Hippocampal formation (tissue), 2 donors: Measurements from ENCODE around the gene RPS6KA2.

ENCODE experiments used
- DNase-seq, 2 donors: peaks; one replicate each; lab custom pipeline; 2025; lab: John Stamatoyannopoulos, UW

The RPS6KA2 gene

GRCh38 chr6:166573511-166574216 is 53.4 kb downstream of the RPS6KA2 start:
- DNase-seq, result no peak

- no peak for DNase-seq
Observed at GRCh38 chr6:166572370-166573261, 54.4 kb downstream of the RPS6KA2 start.

- no peak for DNase-seq
Observed at GRCh38 chr6:166570929-166571713, 55.9 kb downstream of the RPS6KA2 start.

- no peak for DNase-seq
Observed at GRCh38 chr6:166569206-166569605, 57.8 kb downstream of the RPS6KA2 start.

GRCh38 chr6:166567813-166568212 is 59.2 kb downstream of the RPS6KA2 start:
- DNase-seq, result no peak

DNA sequence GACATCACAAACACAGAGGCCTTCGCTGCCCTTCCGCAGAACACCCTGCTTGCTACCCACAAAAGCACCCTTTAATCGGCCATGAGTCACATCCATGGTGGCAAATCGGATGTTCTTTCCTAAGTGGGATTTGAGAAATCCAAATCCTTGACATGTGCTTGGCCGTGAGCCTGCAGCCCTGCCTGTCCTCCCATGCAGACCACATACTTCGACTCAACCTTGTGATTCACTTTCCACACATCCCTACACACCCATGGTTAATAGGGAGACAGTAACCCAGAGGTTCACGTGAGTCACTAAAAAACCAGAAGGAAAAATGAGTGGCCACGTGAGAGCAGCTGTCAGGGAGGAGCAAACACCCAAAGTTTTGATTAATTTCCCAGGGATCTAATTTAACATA is 59.9 kb downstream of the RPS6KA2 start:
- DNase-seq, result no peak

DNA sequence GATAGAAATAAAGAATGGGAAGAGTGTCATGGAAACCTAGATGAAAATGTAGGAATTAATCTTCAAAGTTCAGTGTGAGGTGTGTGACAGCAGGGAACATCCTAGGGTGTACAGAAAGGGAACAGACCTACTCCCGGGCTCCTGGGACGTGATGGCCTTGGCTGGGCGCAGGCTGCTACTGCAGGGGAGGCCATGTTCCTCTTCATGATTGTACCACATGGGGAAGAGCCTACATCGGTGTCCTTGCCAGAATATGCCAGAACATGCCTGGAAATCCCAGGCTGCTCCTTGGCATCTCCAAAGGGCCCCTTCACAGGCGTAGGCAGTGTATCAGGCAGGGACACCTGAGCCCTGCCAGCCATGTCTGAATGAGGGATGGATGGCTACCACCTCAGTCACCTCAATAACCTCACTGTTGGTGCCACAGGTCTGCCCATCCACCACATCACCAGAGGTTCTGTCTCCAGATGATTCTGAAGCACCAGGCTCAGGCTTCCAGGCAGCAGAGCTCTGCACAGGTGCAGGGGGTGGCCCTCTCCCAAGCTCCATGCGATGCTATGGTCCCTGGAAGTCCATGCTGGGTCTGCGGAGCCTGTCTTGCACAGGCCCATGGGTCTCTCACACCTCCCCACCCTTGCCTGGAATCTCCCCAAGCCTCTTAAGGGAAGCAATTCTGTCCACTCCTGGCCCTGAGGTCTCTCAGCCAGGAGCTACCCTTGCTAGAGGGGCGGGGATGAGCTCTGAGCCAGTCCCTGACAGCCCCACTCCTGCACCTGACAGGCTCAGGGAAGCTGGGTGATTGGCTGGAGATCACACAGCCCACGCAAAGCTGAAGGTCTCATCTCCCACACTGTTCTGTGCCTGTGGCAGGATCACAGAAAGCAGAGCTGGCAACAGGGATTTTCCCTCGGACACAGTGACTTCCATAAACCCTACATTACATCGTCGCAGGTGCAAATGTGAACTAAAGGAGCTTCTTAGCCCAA is 60.7 kb downstream of the RPS6KA2 start:
- DNase-seq, result no peak

DNA sequence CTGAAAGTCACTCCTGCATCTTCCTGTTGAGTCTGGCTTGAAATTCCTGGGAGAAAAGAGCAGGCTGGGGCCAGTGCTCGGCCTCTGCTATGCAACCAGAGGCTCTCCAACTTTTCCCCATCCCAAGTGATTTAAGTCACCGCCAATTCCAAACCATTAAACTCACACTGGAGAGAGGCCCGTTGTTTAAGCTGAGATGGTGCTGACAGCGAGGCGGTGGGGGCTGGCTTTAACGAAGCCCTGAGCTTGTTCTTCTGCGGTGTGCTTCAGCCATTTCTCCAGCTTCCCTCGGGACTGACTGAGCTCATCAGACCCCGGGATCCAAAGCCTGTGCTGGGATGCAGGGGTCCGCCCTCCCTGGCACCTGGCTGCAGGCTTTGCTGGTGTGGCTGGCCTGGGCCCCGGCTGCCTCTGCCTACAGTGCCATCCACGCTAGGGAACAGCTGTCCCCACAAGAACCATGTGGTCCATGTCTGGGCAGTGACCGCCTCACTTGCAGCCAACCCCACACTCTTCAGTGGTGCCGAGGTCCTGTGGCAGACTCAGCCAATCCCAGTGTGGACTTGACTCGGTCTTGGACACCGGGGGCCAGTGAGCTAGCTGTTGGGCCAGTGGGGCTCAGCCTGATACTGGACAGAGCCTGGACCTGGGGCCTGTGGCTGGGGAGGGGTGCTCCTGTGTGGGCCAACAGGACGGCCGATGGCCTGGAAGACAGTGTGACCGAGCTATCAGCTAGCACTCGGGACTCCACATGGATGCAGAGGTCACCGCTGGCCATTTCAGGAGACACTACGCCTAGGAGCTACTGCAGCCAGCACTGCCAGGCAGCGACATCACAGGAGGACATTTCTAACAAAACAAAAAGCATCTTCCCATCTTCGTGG is 61.7 kb downstream of the RPS6KA2 start:
- no peak for DNase-seq

DNA sequence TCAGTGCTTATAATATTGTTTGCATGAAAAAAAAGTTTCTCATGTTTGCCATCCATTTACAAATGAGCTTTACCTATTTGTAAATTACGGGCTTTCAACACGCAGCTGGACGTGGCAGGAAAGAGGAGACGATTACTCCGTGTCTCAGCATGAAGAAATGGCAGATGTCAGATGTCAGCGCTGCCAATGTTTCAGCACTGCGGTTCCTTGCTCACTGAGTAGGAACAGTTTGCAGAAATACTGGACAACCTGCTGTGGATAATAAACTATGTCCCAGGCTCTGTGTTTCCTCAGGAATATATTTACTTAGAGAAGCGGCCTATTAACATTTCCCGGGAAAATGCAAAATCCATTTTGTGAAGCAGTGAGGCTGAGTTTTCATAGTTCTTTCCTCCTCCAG is 63.2 kb downstream of the RPS6KA2 start:
- DNase-seq, result no peak

DNA sequence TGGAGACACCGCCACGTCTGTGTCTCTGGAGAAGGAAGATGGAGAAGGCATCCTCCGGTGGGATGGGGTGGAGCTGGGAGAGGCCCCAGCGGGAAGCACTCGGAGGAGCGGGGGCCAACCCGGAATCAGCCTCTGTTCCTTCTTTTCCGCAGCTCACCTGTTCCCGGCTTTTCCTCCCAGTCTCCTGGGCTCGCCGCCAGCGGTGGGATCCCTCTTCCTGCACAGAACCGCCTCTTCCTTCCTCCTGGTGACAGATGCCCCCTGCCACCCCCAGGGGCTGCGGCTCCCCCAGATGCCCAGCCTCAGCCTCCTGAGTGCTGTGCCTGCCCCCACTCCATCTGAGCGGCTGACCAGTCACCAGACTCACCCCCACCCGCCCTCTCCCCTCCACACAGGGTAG is 63.9 kb downstream of the RPS6KA2 start:
- DNase-seq, result no peak

DNA sequence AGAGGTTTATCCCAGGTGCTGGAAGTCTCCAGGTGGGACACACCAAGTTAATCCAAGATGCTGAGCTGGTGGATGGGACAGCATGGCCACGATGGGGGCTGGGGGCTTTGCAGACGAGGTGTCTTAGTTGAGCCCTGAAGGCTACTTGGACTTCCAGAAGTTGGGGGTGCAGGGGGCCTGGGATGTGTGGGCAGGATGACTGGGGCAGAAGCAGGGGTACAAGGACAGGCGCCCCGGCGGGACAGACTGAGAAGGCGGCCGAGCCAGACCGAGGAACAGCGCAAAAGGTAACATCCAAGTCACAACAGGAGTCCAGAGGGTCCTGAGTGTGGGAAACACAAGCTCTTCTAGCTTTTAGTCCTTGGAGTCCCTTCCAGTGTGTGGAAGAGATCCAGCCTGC is 64.3 kb downstream of the RPS6KA2 start:
- DNase-seq, result no peak

DNA sequence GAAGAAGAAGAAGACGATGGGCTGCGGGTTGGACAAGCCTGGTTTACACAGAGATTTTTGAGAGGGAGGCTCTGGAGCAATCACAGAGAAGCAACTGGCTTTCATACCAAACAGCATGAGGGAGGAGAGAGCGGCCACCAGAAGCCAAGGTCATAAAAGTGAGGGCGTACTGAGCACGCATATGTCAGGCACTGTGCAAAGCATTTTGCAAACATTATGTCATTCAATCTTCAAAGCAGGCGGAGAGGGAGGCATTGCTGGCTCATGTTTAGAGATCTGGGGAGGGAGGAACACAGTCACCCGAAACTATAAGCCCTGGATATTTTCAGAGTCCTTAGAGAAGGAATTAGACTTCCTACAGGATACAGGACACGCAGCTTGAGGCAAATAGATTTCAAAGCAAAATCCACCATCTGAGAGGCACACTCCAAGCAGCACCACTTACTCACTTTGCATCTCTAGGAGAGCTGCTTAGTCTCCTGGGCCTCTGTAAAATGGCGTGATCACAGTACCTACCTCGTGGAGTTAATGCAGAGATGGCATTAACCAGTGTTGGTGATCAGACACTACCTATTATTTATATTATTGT is 65.2 kb downstream of the RPS6KA2 start:
- no peak for DNase-seq

DNA sequence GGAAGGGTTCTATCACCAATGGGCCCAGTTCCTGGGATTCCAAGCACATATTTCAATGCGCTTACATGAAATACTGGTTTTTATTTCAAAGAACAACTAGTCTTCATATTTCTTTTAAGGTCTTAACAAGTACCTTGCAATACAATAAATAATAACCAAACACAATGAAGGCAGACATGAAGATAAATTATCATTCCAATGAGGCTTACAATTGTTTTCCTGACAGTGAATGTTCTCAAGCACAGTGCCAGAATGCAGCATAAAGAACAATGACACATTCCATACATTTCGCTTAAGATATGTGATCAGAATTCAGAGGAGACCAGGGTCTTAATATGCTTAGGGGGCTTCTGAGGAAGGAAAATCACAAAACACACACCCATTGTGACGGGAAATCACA is 66.8 kb downstream of the RPS6KA2 start:
- no peak for DNase-seq

DNA sequence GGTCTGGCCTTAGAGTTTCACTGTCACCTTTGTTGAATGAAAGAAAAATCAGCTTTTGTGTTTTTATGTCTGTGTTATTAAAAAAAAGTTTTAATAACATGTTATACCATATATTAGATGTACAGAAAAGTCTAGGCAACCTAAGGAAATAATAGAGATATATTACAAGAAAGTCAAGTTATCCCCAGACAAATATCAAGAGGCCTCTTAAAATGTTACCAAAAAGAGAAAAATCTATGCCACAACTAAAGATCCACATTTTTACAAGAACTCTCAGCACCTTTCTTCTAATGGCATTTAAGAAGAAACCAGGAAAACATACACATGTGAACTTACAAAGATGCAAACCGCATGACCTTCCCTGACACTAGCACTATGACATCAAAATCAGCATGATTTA is 67.4 kb downstream of the RPS6KA2 start:
- no peak for DNase-seq

- no peak for DNase-seq
Observed at GRCh38 chr6:166559211-166559610, 67.8 kb downstream of the RPS6KA2 start.

DNA sequence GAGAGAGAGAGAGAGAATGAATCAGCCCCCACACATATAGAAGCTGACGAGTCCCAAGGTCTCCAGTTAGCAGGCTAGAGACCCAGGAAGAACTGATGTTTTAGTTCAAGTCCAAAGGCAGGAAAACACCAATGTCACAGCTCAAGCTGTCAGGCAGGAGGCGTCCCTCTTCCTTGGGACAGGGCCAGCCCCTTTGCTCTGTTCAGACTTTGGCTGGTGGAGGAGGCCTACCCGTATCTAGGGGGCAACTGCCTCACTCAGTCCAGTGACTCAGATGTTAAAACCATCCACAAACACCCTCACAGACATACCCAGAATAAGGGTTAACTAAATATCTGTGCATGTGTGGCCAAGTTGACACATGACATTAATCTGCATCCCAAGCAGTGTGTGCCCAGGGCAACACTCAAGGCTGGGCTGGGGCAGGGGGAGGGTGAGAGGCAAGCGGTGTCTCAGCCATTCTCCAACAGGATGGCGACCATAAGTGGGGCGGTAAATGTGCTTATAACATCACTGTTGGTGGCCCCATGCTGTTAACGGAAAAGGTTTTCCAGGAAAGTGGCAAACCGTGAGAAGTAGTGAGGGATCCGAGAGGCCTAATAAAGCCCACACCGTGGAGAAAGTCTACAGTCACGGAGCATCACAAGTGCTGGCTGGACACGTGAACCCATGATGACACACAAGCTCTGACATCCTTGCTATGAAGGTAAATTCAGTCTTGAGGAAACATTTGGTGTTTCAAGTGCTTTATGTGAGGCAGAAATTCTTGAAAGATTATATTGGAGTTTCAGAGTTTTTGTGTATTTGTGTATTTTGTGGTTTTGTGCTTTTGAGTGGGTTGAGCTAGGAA is 68.7 kb downstream of the RPS6KA2 start:
- no peak for DNase-seq

- DNase-seq, result peak; percentile 86 to 93
Observed at GRCh38 chr6:166556863-166557322, 70.2 kb downstream of the RPS6KA2 start.

- DNase-seq, result no peak
Observed at GRCh38 chr6:166556336-166556735, 70.7 kb downstream of the RPS6KA2 start.

- DNase-seq, result no peak
Observed at GRCh38 chr6:166555086-166555485, 72.0 kb downstream of the RPS6KA2 start.
